AG04450 (cell line): Measurements from ENCODE around the gene FRMD4A. TPM values are rescaled to one million over a fixed set of nuclear protein-coding genes. Genes with fewer than 3 reads are reported as not detected.

Experiments used
- CTCF ChIA-PET: fragments of 300-600, 350-600 bp; formaldehyde crosslinking; extraction: SDS; loops from one replicate; lab custom pipeline; 2022; ENCODE audit warnings: antibody characterized with exemption, inconsistent platforms; lab: Charles Lee
- POLR2A ChIA-PET: fragments of 350-600 bp; formaldehyde crosslinking; extraction: SDS; loops from one replicate; lab custom pipeline; 2021; ENCODE audit warnings: antibody characterized with exemption, inconsistent platforms; lab: Yijun Ruan, JAX
- DNase-seq: peaks from one replicate; pipeline ENCODE4 v3.0.0-alpha.2; 2011; ENCODE audit warnings: low read depth, low spot score
- H3K27ac ChIP-seq: one replicate; pipeline ENCODE4 v1.5.1; 2012; ENCODE audit warnings: low read depth, low read length, control low read depth
- H3K27me3 ChIP-seq: one replicate; pipeline ENCODE4 v1.6.0; 2012; ENCODE audit warnings: low read length; ENCODE audit not compliant: control insufficient read depth, insufficient read depth
- H3K4me3 ChIP-seq: 2 replicates; pipeline ENCODE4 v1.5.1; 2011; ENCODE audit warnings: mild to moderate bottlenecking, low read depth, low read length, control low read depth
- H3K9me3 ChIP-seq: 2 replicates; pipeline ENCODE4 v1.5.1; 2012; ENCODE audit warnings: low read length; ENCODE audit not compliant: control insufficient read depth, insufficient read depth
- CTCF ChIP-seq: IDR thresholded peaks from 2 replicates; pipeline ENCODE4 v1.5.1; 2011; ENCODE audit warnings: low read depth, low read length, control low read depth, inconsistent platforms
- polyA plus RNA-seq: library from polyadenylated mRNA; depleted of rRNA; stranded (reverse); fragments of >200 nt; gene quantifications from 2 replicates; pipeline ENCODE4 v1.2.3, GENCODE V29; 2011

Gene FRMD4A
- polyA plus RNA-seq, 1 experiment: 45.7 TPM

- CTCF ChIA-PET: no interaction called here
- TF ChIP-seq CTCF: 0 out of 2 replicates have a peak, but pooled peaks have one; percentile 6
- peak overlapping the region; percentile 52 for H3K27ac ChIP-seq
- POLR2A ChIA-PET: no interaction called here
- H3K9me3 ChIP-seq: no peaks in the 10 kb centered on the region
- H3K27me3 ChIP-seq: no peaks in the 10 kb centered on the region
- no peak for DNase-seq
- H3K4me3 ChIP-seq: no peak overlapping the region
These were observed 339.4 kb downstream of the FRMD4A start for GRCh38 chr10:13991353-13991752.

- H3K4me3 ChIP-seq: no peak overlapping the region
- no peaks in the 10 kb centered on the region for H3K27me3 ChIP-seq
- ChIA-PET CTCF (no interaction called here), POLR2A (no interaction called here)
- TF ChIP-seq CTCF: no peak
- no peak for DNase-seq
- H3K27ac ChIP-seq: peak overlapping the region; percentile 52
- no peaks in the 10 kb centered on the region for H3K9me3 ChIP-seq
These were observed 339.8 kb downstream of the FRMD4A start for GRCh38 chr10:13990946-13991345.

- H3K27me3 ChIP-seq: no peaks in the 10 kb centered on the region
- no peak for TF ChIP-seq CTCF
- H3K27ac ChIP-seq: no peak overlapping the region
- no peak for DNase-seq
- POLR2A ChIA-PET: no interaction called here
- H3K9me3 ChIP-seq: no peaks in the 10 kb centered on the region
- no peak overlapping the region for H3K4me3 ChIP-seq
- CTCF ChIA-PET: no interaction called here
These were observed 340.3 kb downstream of the FRMD4A start for GRCh38 chr10:13990392-13990805.

GRCh38 chr10:13989616-13990015 is 341.1 kb downstream of the FRMD4A start:
- CTCF ChIA-PET: no interaction called here
- no peak for DNase-seq
- POLR2A ChIA-PET: no interaction called here
- H3K27me3 ChIP-seq: no peaks in the 10 kb centered on the region
- H3K4me3 ChIP-seq: no peak overlapping the region
- no peak overlapping the region for H3K27ac ChIP-seq
- no peaks in the 10 kb centered on the region for H3K9me3 ChIP-seq
- TF ChIP-seq CTCF: no peak

GRCh38 chr10:13987446-13987845 is 343.3 kb downstream of the FRMD4A start:
- Histone ChIP-seq H3K9me3 (no peaks in the 10 kb centered on the region), H3K27ac (no peak overlapping the region), H3K4me3 (no peak overlapping the region), H3K27me3 (no peaks in the 10 kb centered on the region)
- ChIA-PET POLR2A (no interaction called here), CTCF (no interaction called here)
- no peak for TF ChIP-seq CTCF
- no peak for DNase-seq
